HG03571 (cell line): Measurements from ENCODE around the gene SDHA.
"Not testable (repeated sequence)": the region's sequence is repeated elsewhere in the genome, so short reads cannot be mapped to it uniquely, and the experiment has no call there.

Source experiments
- ATAC-seq: cut with Tn5 transposase; IDR thresholded peaks from one replicate; pipeline ENCODE4 v1.9.1; 2021; ENCODE audit not compliant: unreplicated experiment

SDHA gene

DNA sequence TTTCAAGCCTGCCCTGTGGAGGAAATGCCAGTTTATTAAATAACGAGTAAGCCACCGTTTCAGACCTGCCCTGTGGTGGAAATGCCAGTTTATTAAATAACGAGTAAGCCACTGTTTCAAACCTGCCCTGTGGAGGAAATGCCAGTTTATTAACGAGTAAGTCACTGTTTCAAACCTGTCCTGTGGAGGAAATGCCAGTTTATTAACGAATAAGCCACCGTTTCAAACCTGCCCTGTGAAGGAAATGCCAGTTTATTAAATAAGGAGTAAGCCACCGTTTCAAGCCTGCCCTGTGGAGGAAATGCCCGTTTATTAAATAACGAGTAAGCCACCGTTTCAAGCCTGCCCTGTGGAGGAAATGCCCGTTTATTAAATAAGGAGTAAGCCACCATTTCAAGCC lies 33.9 kb downstream of the SDHA start:
- ATAC-seq: not testable (repeated sequence)

DNA sequence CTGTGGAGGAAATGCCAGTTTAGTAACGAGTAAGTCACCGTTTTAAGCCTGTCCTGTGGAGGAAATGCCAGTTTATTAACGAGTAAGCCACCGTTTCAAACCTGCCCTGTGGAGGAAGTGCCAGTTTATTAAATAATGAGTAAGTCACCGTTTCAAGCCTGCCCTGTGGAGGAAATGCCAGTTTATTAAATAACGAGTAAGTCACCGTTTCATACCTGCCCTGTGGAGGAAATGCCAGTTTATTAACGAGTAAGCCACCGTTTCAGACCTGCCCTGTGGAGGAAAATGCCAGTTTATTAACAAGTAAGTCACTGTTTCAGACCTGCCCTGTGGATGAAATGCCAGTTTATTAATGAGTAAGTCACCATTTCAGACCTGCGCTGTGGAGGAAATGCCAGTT lies 34.4 kb downstream of the SDHA start:
- no peak for ATAC-seq

DNA sequence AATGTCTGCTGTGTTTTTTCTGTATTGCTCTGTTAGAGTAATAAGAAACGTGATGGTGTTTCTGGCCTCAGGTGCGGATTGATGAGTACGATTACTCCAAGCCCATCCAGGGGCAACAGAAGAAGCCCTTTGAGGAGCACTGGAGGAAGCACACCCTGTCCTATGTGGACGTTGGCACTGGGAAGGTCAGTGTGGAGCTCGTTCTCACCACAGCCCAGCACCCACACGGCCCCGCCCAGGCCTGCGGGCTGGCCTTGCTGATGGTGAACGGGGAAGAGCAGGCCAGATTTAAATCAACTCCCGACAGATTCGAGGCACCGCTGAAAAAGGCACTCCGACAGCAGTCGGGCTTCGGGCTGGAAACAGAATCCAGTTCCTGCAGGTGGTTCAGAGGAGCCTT lies 36.2 kb downstream of the SDHA start:
- ATAC-seq: not testable (repeated sequence)

DNA sequence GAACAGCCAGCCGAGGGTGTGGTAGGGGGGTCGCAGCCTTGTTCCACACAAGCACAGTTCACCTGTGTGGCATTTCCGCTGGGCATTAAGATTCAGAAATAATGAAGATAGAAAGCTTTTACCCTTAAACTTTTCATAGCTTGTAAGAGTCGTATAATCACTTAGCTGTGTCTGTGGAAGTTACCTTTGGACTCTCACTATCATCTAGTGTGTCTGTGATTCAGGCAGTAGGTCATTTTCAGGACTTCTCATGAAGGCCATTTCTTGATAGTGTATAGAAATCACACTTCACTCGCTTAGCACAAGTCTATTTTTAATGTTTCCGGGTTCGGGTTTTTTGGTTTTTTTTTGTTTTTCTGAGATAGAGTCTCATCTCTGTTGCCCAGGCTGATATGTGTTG lies 37.0 kb downstream of the SDHA start:
- ATAC-seq: not testable (repeated sequence)

DNA sequence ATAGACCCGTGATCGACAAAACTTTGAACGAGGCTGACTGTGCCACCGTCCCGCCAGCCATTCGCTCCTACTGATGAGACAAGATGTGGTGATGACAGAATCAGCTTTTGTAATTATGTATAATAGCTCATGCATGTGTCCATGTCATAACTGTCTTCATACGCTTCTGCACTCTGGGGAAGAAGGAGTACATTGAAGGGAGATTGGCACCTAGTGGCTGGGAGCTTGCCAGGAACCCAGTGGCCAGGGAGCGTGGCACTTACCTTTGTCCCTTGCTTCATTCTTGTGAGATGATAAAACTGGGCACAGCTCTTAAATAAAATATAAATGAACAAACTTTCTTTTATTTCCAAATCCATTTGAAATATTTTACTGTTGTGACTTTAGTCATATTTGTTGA lies 38.2 kb downstream of the SDHA start:
- not testable (repeated sequence) for ATAC-seq

DNA sequence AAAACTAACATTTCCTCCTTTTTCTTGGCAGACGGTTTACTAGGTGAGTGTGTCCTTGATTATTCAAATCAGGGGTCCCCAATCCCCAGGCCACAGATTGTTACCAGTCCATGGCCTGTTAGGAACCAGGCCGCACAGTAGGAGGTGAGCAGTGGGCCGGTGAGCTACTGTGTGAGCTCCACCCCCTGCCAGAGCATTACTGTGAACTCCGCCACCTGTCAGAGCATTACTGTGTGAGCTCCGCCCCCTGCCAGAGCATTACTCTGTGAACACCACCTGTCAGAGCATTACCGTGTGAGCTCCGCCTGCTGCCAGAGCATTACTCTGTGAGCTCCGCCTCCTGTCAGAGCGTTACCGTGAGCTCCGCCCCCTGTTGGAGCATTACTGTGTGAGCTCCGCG lies 39.0 kb downstream of the SDHA start:
- ATAC-seq: no peak

DNA sequence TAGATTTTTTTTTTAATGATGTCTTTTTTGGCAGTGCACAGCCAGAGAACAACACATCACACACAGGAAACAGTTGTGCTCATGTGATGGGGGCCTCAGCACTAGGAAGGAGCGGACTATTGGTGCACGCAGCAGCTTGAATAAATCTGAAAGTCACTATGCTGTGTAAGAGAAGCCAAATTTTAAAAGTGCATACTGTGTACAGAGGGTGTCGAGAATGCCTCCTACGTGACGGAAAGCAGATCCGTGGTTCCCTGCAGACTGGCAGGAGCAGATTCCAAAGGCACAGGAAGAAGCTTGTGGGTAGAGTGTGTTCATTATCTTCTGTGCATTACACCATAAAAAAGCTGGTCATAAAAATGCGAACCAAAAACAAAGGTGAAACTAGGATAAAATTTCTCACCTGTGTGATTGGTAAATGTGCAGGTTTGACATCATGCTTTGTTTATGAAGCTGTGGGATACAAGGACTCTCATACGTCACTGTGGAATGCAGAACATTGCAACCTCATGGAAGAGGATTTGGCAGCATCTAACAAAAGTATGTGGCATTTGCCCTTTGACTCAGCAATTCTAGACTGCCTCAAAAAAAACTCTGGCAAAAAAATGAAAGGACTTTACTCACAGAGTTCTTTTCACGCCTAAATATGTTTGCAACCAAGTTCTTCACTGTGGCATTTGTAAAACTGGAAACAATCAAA lies 45.3 kb downstream of the SDHA start:
- not testable (repeated sequence) for ATAC-seq

DNA sequence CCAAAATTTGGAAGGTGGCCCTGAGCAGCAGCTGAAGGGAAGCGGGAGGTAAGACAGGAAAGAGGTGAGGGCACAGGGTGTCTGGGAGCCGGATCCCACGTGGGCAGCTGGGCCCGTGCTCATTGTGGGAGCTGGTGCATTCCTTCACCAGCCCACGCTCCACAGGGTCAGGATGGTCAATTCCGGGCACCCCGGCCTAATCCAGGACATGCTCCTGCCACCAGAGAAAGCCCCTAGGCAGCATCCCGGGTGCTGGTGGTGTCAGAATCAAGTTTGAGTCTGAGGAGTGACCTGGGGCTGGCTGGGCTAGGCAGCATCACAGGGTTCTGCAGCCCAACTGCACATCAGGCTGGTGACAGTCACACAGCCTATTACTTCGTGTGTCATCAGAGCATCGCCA lies 46.2 kb downstream of the SDHA start:
- no peak for ATAC-seq

DNA sequence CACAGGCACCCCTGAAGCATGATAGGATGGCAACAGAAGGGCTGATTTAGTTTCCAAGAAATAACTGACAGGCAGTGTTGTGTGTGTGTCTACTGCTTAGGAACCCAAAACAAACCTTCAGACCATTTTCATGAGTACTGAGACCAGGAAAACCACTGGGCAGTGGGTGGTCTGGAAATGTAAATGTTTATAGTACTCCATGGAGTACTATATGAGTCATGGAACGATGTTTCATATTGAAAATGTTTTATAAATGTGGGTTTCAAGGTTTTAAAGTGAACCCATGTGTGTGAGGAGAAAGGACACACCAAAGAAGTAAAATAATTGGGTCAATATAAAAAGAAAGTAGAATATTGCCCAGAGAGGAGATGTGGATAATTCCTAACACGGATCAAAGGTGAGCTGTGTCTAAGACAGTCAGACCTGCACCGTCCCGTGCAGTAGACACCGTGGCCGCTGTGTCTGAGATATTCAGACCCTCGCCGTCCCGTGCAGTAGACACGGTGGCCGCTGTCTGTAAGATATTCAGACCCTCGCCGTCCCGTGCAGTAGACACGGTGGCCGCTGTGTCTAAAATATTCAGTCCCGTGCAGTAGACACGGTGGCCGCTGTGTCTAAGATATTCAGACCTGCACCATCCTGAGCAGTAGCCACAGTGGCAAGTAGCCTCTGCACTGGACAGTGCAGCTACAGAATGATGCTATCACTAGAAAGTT lies 48.3 kb downstream of the SDHA start:
- not testable (repeated sequence) for ATAC-seq

DNA sequence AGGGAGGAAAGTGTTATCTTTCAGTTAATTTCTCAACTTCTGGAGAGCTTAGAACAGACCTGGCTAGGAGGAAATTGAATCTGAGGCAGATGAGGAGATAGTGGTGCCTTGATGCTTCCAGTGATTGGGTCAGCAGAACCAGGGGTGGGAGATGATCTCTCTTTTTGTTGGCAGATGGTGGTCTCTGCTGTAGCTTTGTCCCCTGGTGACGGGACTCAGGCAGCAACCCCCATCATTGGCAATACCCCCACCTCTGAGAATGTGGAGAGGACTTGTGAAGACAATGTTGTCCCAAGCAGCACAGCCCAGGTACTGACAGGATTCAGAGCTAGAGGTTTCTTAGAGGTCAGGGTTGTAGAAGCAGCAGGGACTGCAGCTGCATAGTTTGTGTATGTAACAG lies 49.6 kb downstream of the SDHA start:
- no peak for ATAC-seq

DNA sequence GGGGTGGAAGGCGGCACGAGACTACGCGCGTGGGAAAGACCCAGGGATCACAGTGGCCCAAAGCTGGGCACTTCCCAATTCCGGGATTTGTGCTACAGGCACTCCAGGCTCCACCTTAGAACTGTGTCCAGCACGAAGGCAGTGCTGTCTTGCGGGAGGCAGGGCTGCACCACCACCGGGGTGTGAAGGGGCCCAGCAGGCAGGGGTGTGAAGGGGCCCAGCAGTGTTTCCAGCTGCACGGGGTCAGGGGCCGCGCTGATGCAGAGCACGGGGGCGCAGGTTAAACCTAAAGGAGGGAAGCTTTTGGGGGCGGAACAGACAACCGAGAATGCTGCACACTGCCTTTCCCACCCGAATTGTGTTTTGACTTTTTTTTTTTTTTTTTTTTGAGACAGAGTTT lies 52.2 kb downstream of the SDHA start:
- ATAC-seq: no peak

DNA sequence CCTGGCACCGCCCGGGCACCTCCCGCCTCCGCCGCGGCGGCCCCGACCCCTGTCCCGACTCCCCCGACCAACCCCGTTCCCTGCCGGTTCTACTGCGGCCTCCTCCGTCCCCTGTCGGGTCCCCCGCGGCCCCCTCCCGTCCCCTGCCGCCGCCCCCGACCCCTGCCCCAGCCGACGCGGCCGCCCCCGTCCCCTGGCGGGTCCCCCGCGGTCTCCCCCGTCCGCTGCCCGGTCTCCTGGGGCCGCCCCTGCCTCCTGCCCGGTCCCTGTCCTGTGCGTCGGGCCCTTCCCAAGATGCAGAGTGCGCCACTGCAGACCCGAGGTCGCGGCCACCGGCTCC lies 53.7 kb downstream of the SDHA start:
- ATAC-seq: not testable (repeated sequence)

DNA sequence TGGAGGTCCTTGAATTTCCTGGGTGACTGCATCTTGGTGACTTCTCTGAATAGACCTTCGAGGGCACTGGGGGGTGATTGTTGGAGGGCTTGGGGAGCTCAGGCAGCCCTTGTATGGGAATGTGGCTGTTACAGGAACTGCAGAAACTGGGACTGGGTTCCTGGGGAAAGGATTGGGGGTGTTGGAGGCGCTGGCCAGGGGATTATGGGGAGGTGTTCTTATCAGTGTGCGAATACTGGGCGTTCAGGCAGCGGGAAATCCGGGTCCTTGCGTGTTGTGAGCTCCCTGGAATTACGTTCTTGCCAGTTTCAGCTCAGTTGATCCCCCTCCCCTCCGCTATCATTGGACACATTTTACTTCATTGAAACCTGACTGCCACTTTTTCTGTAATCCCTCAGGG lies 55.0 kb downstream of the SDHA start:
- not testable (repeated sequence) for ATAC-seq

DNA sequence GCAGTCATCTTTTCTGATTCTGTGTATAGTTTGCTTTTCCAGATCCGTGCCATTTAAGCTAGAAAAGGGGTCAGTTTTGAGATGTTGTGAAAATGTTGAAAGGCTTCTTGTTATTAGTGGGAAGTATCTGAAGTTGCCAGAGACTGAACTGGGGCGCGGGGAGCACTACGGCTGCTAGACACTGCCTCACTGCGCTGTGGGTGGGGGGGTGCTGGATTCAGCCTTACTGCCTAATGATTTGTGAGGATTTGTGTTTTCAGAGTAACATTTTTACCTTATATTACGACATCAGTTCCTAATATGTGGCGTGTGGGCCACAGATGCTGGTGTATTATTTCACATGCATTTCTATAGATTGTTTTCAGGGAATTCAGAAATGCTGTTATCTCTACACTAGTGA lies 55.4 kb downstream of the SDHA start:
- not testable (repeated sequence) for ATAC-seq

DNA sequence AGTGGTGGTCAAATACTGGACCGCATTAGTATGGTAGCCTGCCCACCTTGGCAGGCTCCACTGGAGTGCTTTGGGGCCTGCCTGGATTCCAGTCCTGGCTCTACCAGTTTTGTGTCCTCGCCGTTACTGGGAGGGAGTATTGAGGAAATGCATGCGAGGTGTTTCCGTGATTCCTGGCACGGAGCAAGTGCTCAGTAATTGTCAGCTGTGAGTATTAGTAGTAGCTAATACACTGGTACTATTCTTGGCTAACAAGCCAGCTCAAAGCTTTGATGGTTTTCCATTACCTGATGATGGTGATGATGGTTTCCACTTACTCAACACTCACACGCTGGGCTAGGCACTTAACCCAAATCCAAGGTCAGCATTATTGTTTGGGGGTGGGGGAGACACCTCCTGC lies 56.2 kb downstream of the SDHA start:
- ATAC-seq: not testable (repeated sequence)

DNA sequence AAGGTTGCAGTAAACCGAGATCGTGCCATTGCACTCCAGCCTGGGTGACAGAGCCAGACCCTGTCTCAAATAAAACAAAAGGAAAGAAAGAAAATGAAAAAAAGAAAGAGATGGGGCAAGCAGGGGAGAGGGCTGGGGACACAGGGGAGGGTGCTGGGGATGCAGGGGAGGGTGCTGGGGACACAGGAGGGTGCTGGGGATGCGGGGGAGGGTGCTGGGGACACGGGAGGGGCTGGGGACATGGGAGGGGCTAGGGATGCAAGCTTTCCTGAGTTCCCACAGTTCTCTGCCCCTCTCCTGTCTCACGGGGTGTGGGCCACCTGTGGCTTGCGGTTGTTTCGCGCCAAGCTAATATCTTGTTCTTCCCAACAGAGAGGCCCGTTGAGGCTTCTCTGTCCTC lies 60.5 kb downstream of the SDHA start:
- no peak for ATAC-seq

DNA sequence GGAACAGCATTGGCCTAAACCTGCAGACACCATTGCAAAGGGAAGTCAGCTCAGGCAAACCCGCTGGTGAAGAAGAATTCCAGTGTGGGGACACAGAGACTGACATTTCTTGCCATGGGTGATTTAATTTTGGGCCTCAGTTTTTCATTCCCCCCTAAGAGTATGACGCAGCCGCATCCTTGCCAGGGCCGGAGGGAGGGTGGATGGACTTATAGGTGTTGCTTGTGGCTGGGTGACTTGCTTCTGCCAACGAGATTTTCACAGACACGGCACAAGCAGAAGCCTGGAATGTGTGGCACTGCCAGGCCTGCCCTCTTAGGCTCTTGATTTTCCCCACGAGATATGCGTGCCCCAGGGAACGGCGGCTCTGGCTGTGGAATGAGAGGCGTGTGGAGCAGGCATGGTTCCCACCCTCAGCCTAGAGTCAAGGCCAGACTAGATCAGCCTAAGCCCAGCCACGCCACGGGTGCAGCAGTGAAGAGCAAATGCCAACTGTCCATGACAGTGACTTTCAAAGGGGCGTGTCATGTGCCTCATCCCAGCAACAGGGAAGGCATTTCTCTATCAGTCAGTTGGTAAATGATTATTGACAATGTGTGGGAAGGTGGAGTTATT lies 61.0 kb downstream of the SDHA start:
- ATAC-seq: not testable (repeated sequence)

DNA sequence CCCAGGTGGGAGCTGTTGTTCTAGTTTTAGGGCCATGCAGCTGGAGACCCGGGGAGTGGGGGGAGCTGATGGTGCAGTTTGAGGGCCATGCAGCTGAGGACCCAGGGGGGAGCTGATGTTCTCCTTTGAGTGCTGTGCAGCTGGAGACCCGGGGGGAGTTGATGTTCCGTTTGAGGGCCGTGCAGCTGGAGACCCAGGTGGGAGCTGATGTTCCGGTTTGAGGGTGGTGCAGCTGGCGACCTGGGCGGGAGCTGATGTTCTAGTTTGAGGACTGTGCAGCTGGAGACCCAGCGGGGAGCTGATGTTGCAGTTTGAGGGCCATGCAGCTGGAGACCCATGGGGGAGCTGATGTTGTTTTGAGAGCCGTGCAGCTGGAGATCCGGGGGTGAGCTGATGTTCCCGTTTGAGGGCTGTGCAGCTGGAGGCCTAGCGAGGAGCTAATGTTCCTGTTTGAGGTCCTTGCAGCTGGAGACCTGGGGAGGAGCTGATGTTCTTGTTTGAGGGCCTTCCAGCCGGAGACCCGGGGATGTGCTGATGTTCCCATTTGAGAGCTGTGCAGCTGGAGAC lies 68.0 kb downstream of the SDHA start:
- no peak for ATAC-seq

DNA sequence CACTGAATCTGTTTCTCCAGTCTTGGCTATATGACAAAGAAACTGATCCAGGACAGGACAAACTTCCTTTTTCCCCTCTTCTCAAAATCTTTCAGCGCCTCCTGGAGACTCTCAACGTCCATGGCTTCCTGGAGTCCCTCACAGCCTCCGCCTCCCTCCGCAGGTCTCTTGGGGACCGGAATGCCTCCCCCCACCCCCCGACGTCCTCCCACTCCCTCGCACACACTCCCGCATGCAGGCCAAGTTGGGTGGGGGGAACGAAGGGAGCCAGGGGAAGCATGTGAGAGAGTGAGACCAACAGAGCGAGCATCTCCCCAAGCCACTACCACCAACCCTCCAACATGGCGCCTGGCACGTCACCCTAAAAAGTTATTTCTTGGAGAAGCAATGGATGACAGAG lies 72.1 kb downstream of the SDHA start:
- not testable (repeated sequence) for ATAC-seq

DNA sequence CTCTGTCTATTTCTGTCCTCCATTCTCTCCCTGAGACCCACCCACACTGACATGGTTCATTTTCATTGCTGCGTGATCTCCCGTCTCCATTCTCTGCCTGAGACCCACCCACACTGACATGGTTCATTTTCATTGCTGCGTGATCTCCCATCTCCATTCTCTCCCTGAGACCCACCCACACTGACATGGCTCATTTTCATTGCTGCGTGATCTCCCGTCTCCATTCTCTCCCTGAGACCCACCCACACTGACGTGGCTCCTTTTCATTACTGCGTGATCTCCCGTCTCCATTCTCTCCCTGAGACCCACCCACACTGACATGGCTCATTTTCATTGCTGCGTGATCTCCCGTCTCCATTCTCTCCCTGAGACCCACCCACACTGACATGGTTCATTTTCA lies 73.2 kb downstream of the SDHA start:
- ATAC-seq: not testable (repeated sequence)

DNA sequence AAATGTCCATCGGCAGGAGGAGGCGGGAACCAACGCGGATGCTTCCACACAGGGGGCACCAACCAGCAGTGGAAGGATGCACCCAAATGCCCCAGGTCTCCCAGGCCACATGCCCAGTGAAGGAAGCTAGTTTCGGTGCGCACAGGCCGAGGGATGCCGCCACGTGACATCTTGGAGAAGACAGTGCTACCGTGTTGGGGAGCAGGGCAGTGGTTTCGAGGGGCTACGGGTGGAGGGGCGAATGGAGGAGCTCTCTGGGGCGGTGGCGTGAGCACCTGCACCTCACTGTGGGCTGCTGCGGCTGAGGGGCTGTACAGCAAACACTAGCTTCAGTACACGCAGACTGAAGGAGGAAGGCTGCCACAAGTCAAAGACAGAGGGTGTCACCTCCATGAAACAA lies 76.7 kb downstream of the SDHA start:
- ATAC-seq: not testable (repeated sequence)

DNA sequence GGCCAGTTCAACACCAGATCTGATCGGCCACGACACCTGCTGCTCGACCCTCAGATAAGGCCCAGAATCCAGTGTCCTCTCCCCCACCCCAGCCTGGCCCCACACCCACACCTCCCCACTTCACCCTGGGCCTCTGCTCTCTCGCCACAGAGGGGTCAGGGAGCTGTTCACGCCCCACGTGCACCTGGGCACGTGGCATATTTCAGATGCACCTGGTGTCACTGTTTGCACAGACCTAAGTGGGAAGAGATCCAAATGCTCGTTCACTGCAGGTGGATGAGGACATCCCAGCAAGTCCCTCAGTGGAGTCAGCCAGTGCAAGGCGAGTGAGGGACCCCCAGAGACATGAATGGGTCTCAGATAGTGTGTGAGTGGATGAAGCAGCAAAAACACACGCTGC lies 78.1 kb downstream of the SDHA start:
- not testable (repeated sequence) for ATAC-seq
